GM18907 (cell line): ENCODE results near the gene PSMB11.

Source experiments
- ATAC-seq: cut with Tn5 transposase; IDR thresholded peaks from one replicate; pipeline ENCODE4 v1.9.1; 2021; ENCODE audit warnings: mild to moderate bottlenecking, moderate library complexity; ENCODE audit not compliant: unreplicated experiment

The PSMB11 gene

GRCh38 chr14:23057757-23058653, 16.0 kb downstream of the PSMB11 start:
- peak; percentile 69 for ATAC-seq

DNA sequence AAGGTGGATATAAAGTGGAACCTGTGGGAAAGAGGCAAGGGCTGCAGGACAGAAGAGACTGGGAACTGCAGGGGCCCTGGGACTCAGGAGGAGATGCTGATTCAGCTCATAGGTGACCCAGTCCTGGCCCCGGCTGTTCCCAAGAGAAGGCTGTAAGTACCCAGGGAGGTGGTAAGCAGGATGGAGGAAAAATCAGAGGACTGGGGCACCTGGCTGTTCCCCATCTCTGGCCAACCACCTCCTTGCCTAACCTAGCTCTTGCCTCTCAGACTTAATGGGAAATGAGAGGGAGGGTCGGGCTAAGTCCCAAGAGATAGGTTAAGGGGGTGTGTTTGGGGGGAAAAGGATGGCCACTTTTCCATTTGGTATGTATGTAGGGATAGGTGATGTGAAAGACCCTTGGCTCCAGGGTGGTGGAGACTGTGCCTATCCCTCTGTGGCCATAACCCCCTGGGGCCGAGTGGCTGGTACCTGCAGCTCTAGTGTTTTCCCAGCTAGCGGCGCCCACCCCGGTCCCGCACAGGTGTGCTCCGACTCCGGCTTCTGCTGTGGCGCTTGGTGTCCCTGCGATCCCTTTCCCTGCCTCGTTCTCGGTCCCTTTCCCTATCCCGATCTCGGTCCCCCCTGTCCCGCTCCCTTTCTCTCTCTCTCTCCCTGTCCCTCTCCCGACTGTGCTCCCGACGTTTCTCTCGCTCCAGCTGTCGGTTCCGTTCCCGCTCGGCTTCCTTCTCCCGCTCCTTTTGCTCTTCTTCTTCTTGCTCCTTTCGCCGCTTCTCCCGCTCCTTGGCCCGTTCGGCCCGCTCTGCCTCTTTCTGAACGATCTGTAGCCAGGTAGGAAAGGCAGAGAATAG, 16.9 kb downstream of the PSMB11 start:
- no peak for ATAC-seq

GRCh38 chr14:23060536-23061260, 18.7 kb downstream of the PSMB11 start:
- no peak for ATAC-seq

- ATAC-seq, result no peak
These were observed 20.0 kb downstream of the PSMB11 start for GRCh38 chr14:23062002-23062401.

- no peak for ATAC-seq
These were observed 21.6 kb downstream of the PSMB11 start for GRCh38 chr14:23063601-23064000.

GRCh38 chr14:23066368-23066767, 24.4 kb downstream of the PSMB11 start:
- no peak for ATAC-seq

- ATAC-seq, result no peak
These were observed 25.1 kb downstream of the PSMB11 start for GRCh38 chr14:23066855-23067744.

DNA sequence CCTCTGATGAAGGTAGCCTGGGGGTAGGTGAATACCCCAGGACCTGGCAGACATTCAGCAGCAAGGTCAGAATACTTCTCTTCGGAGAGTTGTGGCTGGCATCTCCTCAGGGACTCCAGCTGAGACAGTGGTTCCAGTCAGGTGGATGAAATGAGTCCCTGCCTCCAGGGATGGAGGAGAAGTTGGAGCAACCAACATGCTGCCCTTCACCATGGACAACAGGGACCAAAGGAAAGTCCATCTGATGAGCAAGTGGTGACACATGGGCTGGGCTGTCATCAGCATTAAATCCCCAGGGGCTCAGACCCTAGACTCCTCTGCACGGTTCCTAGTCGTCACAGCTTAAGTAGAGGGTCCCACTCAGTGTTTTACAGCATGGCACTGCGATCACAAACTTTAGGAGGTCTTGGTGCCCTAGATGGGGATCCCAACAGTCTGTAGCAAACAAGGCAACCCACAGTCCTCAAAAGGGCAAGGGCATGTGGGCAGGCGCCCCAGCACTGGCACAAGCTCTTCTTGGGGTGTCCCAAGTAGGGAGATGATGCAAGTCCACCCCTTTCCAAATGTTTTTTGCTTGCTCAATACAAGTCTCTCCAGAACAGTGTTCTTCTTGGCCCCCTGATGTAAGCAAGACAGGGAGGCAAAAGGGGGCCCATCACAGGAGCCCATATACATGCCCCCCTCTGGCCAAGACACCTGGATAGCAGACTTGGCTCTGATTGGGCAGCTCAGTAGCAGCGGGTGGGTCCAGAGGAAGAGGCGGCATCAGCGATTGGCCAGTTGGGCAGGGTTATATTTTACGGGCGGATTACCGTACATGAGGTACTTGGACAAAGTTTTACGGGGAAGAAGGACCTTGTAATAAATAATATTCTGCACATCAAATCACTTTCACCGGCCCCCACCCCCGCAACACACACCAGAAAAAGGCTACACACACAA, 26.1 kb downstream of the PSMB11 start:
- no peak for ATAC-seq

- peak; percentile 70 for ATAC-seq
These were observed 26.9 kb downstream of the PSMB11 start for GRCh38 chr14:23068789-23069412.

- ATAC-seq, result no peak
These were observed 27.4 kb downstream of the PSMB11 start for GRCh38 chr14:23069413-23069806.

GRCh38 chr14:23070262-23071129, 28.5 kb downstream of the PSMB11 start:
- no peak for ATAC-seq

GRCh38 chr14:23071244-23071920, 29.4 kb downstream of the PSMB11 start:
- ATAC-seq, result peak; percentile 87

- ATAC-seq, result no peak
These were observed 30.0 kb downstream of the PSMB11 start for GRCh38 chr14:23071921-23072539.

GRCh38 chr14:23074906-23075305, 32.9 kb downstream of the PSMB11 start:
- ATAC-seq, result no peak

GRCh38 chr14:23076785-23077408, 34.9 kb downstream of the PSMB11 start:
- ATAC-seq, result no peak

GRCh38 chr14:23077962-23078361, 36.0 kb downstream of the PSMB11 start:
- ATAC-seq, result no peak
